ENCODE results near the gene LMBRD1. TPM values are rescaled to one million over a fixed set of nuclear protein-coding genes. Genes with fewer than 3 reads are reported as not detected.

The LMBRD1 gene
- total RNA-seq, 2 donors from 2014 or later: 30.1 to 34.8 TPM

- H3K9me3 ChIP-seq (ENCODE audit: control insufficient read depth, low read length): no peaks in the 10 kb centered on the region
- peaks cover 18% of the 10 kb centered on the region for H3K4me1 Mint-ChIP-seq
- H3K4me3 ChIP-seq (ENCODE audit: low read length): no peak overlapping the region
- WGBS, 2 experiments (ENCODE audit: insufficient coverage in 1 of 2, insufficient read length in 1 of 2): 82 to 95% methylated on average over 1 of the region's 1 CpG
- no peaks in the 10 kb centered on the region for H3K27me3 Mint-ChIP-seq (ENCODE audit: insufficient read depth)
- H3K36me3 ChIP-seq (ENCODE audit: control insufficient read depth, insufficient read depth, low read length): no peaks in the 10 kb centered on the region
- H3K4me3 Mint-ChIP-seq: no peak overlapping the region
- H3K36me3 Mint-ChIP-seq (ENCODE audit: low read depth): no peaks in the 10 kb centered on the region
- H3K9me3 Mint-ChIP-seq: no peaks in the 10 kb centered on the region
- H3K4me1 ChIP-seq (ENCODE audit: control insufficient read depth, insufficient read depth, low read length): peaks cover 5% of the 10 kb centered on the region
- H3K9ac ChIP-seq (ENCODE audit: extremely low read depth, low read length, poor library complexity, severe bottlenecking): no peak overlapping the region
- DNase-seq: no peak
- no peak overlapping the region for H3K27ac ChIP-seq (ENCODE audit: low read depth, low read length)
- TF ChIP-seq CTCF (conservative IDR thresholded peaks at IDR 0.05): no peak
- H3K27ac Mint-ChIP-seq: no peak overlapping the region
- no peaks in the 10 kb centered on the region for H3K27me3 ChIP-seq (ENCODE audit: control insufficient read depth, insufficient read depth, low read length, poor library complexity, severe bottlenecking)
These were observed 169.2 kb downstream of the LMBRD1 start for GRCh38 chr6:69627625-69628024.

GRCh38 chr6:69624944-69625343 is 171.9 kb downstream of the LMBRD1 start:
- Mint-ChIP-seq H3K27me3 (ENCODE audit: insufficient read depth) (no peaks in the 10 kb centered on the region), H3K9me3 (no peaks in the 10 kb centered on the region), H3K27ac (no peak overlapping the region), H3K36me3 (ENCODE audit: low read depth) (no peaks in the 10 kb centered on the region), H3K4me3 (no peak overlapping the region), H3K4me1 (peaks cover 14% of the 10 kb centered on the region)
- no peak for DNase-seq
- 90 to 95% methylated on average over 2 of the region's 2 CpGs for WGBS, 2 experiments (ENCODE audit: insufficient coverage in 1 of 2, insufficient read length in 1 of 2)
- no peak overlapping the region for H3K9ac ChIP-seq (ENCODE audit: extremely low read depth, low read length, poor library complexity, severe bottlenecking)
- H3K27me3 ChIP-seq (ENCODE audit: control insufficient read depth, insufficient read depth, low read length, poor library complexity, severe bottlenecking): no peaks in the 10 kb centered on the region
- H3K4me3 ChIP-seq (ENCODE audit: low read length): no peak overlapping the region
- H3K36me3 ChIP-seq (ENCODE audit: control insufficient read depth, insufficient read depth, low read length): no peaks in the 10 kb centered on the region
- no peak for TF ChIP-seq CTCF (conservative IDR thresholded peaks at IDR 0.05)
- H3K4me1 ChIP-seq (ENCODE audit: control insufficient read depth, insufficient read depth, low read length): no peaks in the 10 kb centered on the region
- no peaks in the 10 kb centered on the region for H3K9me3 ChIP-seq (ENCODE audit: control insufficient read depth, low read length)
- H3K27ac ChIP-seq (ENCODE audit: low read depth, low read length): no peak overlapping the region

Other genes with a start within 250 kb of the LMBRD1 start
- 1 to 10 TPM; 1.4 to 1.5 TPM for gene COL19A1, start 69.5 kb upstream of the LMBRD1 start, total RNA-seq